ENCODE measurements around the gene TUBD1. TPM values are rescaled to one million over a fixed set of nuclear protein-coding genes. Genes with fewer than 3 reads are reported as not detected.

TUBD1 gene
- polyA plus RNA-seq, 3 donors: 2.9 to 7.3 (median 3.9) TPM

GRCh38 chr17:59892251-59892923, 356 bp downstream of the TUBD1 start:
- TF ChIP-seq CTCF (IDR thresholded peaks at IDR 0.05): no peak
- H3K4me2 ChIP-seq (replicated peaks; ENCODE audit: extremely low read depth, low read length, poor library complexity, severe bottlenecking): peak overlapping the region; percentile 86
- H3K27ac ChIP-seq (ENCODE audit: low read depth in 1 of 2, low read length in 2 of 2): peak overlapping the region; percentile 78 to 83
- peaks cover 21 to 27% of the 10 kb centered on the region in 2 donors for H3K4me1 ChIP-seq (ENCODE audit: control insufficient read depth in 1 of 2, insufficient read depth in 2 of 2, low read length in 2 of 2)
- peak overlapping the region; percentile 80 to 83 (median 82) for H3K4me3 ChIP-seq (replicated peaks in 1 of 3; ENCODE audit: low read depth in 2 of 3, low read length in 3 of 3)
- H3K27ac Mint-ChIP-seq: peak overlapping the region; percentile 93 to 98 (median 95)
- H3K27me3 ChIP-seq (ENCODE audit: control insufficient read depth in 2 of 2, insufficient read depth in 2 of 2, low read length in 2 of 2): no peaks in the 10 kb centered on the region
- peaks cover 62% of the 10 kb centered on the region for H3K79me2 ChIP-seq (ENCODE audit: insufficient read depth, low read length)
- H3K36me3 Mint-ChIP-seq: peaks cover 10 to 39% of the 10 kb centered on the region in 2 donors
- H2AFZ ChIP-seq (ENCODE audit: insufficient read depth, low read depth, low read length, poor library complexity, severe bottlenecking): peak overlapping the region; percentile 85
- H3K9me3 Mint-ChIP-seq: no peaks in the 10 kb centered on the region
- WGBS (ENCODE audit: insufficient coverage): 14% methylated on average over 18 of the region's 25 CpGs
- H3K36me3 ChIP-seq (replicated peaks in 1 of 2; ENCODE audit: control insufficient read depth in 1 of 2, insufficient read depth in 2 of 2, low read length in 2 of 2): peaks cover 2 to 36% of the 10 kb centered on the region in 2 donors
- H3K27me3 Mint-ChIP-seq (ENCODE audit: low read depth in 3 of 3): no peaks in the 10 kb centered on the region
- peak overlapping the region; percentile 94 to 98 for H3K4me3 Mint-ChIP-seq
- H3K9me3 ChIP-seq (replicated peaks in 1 of 2; ENCODE audit: control insufficient read depth in 1 of 2, insufficient read depth in 1 of 2, low read length in 2 of 2): no peaks in the 10 kb centered on the region
- H4K20me1 ChIP-seq (ENCODE audit: insufficient read depth, low read length): peaks cover 14% of the 10 kb centered on the region
- intact Hi-C loops (cut with micrococcal nuclease): no loop called here
- peaks cover 26% of the 10 kb centered on the region for H3K4me1 Mint-ChIP-seq
- H3K9ac ChIP-seq (ENCODE audit: insufficient read depth, low read length, poor library complexity, severe bottlenecking): peak overlapping the region; percentile 98
- DNase-seq: no peak

GRCh38 chr17:59890720-59891119, 2.0 kb downstream of the TUBD1 start:
- H3K4me1 Mint-ChIP-seq: peaks cover 25% of the 10 kb centered on the region
- no peaks in the 10 kb centered on the region for H3K9me3 Mint-ChIP-seq
- no peak overlapping the region for H3K27ac ChIP-seq (ENCODE audit: low read depth in 1 of 2, low read length in 2 of 2)
- peaks cover 46% of the 10 kb centered on the region for H3K79me2 ChIP-seq (ENCODE audit: insufficient read depth, low read length)
- intact Hi-C loops (cut with micrococcal nuclease): no loop called here
- peaks cover 21 to 27% of the 10 kb centered on the region in 2 donors for H3K4me1 ChIP-seq (ENCODE audit: control insufficient read depth in 1 of 2, insufficient read depth in 2 of 2, low read length in 2 of 2)
- H3K9me3 ChIP-seq (replicated peaks in 1 of 2; ENCODE audit: control insufficient read depth in 1 of 2, insufficient read depth in 1 of 2, low read length in 2 of 2): no peaks in the 10 kb centered on the region
- TF ChIP-seq CTCF (IDR thresholded peaks at IDR 0.05): no peak
- H3K36me3 Mint-ChIP-seq: peaks cover 19 to 44% of the 10 kb centered on the region in 2 donors
- peaks cover 2% of the 10 kb centered on the region for H4K20me1 ChIP-seq (ENCODE audit: insufficient read depth, low read length)
- no peak overlapping the region for H2AFZ ChIP-seq (ENCODE audit: insufficient read depth, low read depth, low read length, poor library complexity, severe bottlenecking)
- no peak overlapping the region for H3K27ac Mint-ChIP-seq
- no peak for DNase-seq
- no peaks in the 10 kb centered on the region for H3K27me3 Mint-ChIP-seq (ENCODE audit: low read depth in 3 of 3)
- H3K4me2 ChIP-seq (replicated peaks; ENCODE audit: extremely low read depth, low read length, poor library complexity, severe bottlenecking): no peak overlapping the region
- H3K27me3 ChIP-seq (ENCODE audit: control insufficient read depth in 2 of 2, insufficient read depth in 2 of 2, low read length in 2 of 2): no peaks in the 10 kb centered on the region
- H3K4me3 ChIP-seq (replicated peaks in 1 of 3; ENCODE audit: low read depth in 2 of 3, low read length in 3 of 3): no peak overlapping the region
- H3K4me3 Mint-ChIP-seq: no peak overlapping the region
- peaks cover 7 to 42% of the 10 kb centered on the region in 2 donors for H3K36me3 ChIP-seq (replicated peaks in 1 of 2; ENCODE audit: control insufficient read depth in 1 of 2, insufficient read depth in 2 of 2, low read length in 2 of 2)
- H3K9ac ChIP-seq (ENCODE audit: insufficient read depth, low read length, poor library complexity, severe bottlenecking): no peak overlapping the region
- no CpG with 5 or more reads among the region's 2 CpGs for WGBS (ENCODE audit: insufficient coverage)
